Endothelial cell of umbilical vein (primary cell): ENCODE measurements around the gene VIPR1. TPM values are rescaled to one million over a fixed set of nuclear protein-coding genes. Genes with fewer than 3 reads are reported as not detected.

Experiments
- BruUV-seq: library from RNA; stranded (reverse); fragments of 400-500 nt; replicated peaks from 2 replicates; lab custom pipeline; 2021; lab: Mats Ljungman, UMichigan
- CTCF ChIA-PET: fragments of 300-600, 350-600 bp; sonication (Branson Sonifier 250); formaldehyde crosslinking; loops from one replicate; lab custom pipeline; 2021; ENCODE audit warnings: antibody characterized with exemption, inconsistent platforms; lab: Charles Lee
- POLR2A ChIA-PET: fragments of 300-600, 350-600 bp; sonication (Branson Sonifier 250); formaldehyde crosslinking; loops from one replicate; lab custom pipeline; 2021; ENCODE audit warnings: antibody characterized with exemption, inconsistent platforms; lab: Charles Lee
- DNase-seq: peaks from one replicate; pipeline ENCODE4 v3.0.0-alpha.2; 2011; ENCODE audit warnings: low read depth, low spot score
- FAIRE-seq: peaks from 2 replicates; lab custom pipeline; 2011; peaks lifted over from hg19 to GRCh38; lab: Jason Lieb, UNC
- H2AFZ ChIP-seq: 2 replicates; pipeline ENCODE4 v1.6.0; 2012; ENCODE audit warnings: low read depth, low read length, control low read depth, inconsistent platforms
- H3K27ac ChIP-seq: 2 replicates; pipeline ENCODE4 v1.5.1; 2011; ENCODE audit warnings: low read depth, mild to moderate bottlenecking, control low read depth, low read length, moderate library complexity; ENCODE audit not compliant: insufficient read depth
- H3K27me3 ChIP-seq, 2 experiments: 2 replicates each; pipeline versions ENCODE4 v1.6.0 to v1.6.1; 2011; ENCODE audit warnings: low read length in 2 of 2, mixed read lengths in 1 of 2; ENCODE audit not compliant: control insufficient read depth in 2 of 2, insufficient read depth in 2 of 2
- H3K36me3 ChIP-seq, 2 experiments: 2 replicates in 1 of 2; 3 replicates in 1 of 2; pipeline ENCODE4 v1.5.1; 2011; ENCODE audit warnings: low read length in 2 of 2, mild to moderate bottlenecking in 1 of 2, moderate library complexity in 1 of 2; ENCODE audit not compliant: control insufficient read depth in 2 of 2, insufficient read depth in 2 of 2; ENCODE audit errors: extremely low read depth in 1 of 2
- H3K4me1 ChIP-seq: 3 replicates; pipeline ENCODE4 v1.5.1; 2011; ENCODE audit warnings: mild to moderate bottlenecking, low read length; ENCODE audit not compliant: control insufficient read depth, insufficient read depth; ENCODE audit errors: extremely low read depth
- H3K4me2 ChIP-seq: 2 replicates; pipeline ENCODE4 v1.6.1; 2011; ENCODE audit warnings: low read length, control low read depth, mixed read lengths; ENCODE audit not compliant: insufficient read depth
- H3K4me3 ChIP-seq, 3 experiments: fragments of 200-600 bp in 1 of 3; sonication (generic), shearing (Covaris generic) in 1 of 3; replicated peaks in 1 of 3; 2 replicates each; pipeline ENCODE4 v1.5.1; 2011 to 2016; ENCODE audit warnings: control low read depth in 3 of 3, low read length in 3 of 3, mild to moderate bottlenecking in 2 of 3, inconsistent platforms in 1 of 3, low read depth in 1 of 3, moderate library complexity in 1 of 3; ENCODE audit not compliant: insufficient read depth in 1 of 3
- H3K79me2 ChIP-seq: 2 replicates; pipeline ENCODE4 v1.6.0; 2012; ENCODE audit warnings: low read length, inconsistent platforms; ENCODE audit not compliant: control insufficient read depth, insufficient read depth
- H3K9ac ChIP-seq: replicated peaks from 2 replicates; pipeline ENCODE3; 2011; ENCODE audit warnings: low read length, control low read depth; ENCODE audit not compliant: insufficient read depth; ENCODE audit errors: extremely low read depth
- H3K9me1 ChIP-seq: replicated peaks from 3 replicates; pipeline ENCODE4 v1.6.0; 2011; ENCODE audit warnings: mild to moderate bottlenecking, low read length; ENCODE audit not compliant: control insufficient read depth, insufficient read depth; ENCODE audit errors: extremely low read depth
- H3K9me3 ChIP-seq: replicated peaks from 2 replicates; pipeline ENCODE4 v1.5.1; 2012; ENCODE audit warnings: low read length, inconsistent platforms; ENCODE audit not compliant: control insufficient read depth, insufficient read depth
- H4K20me1 ChIP-seq: replicated peaks from 2 replicates; pipeline ENCODE3; 2011; ENCODE audit warnings: mild to moderate bottlenecking, low read length; ENCODE audit not compliant: control insufficient read depth, insufficient read depth; ENCODE audit errors: extremely low read depth
- EZH2 ChIP-seq: IDR thresholded peaks from 2 replicates; pipeline ENCODE4 v1.6.1; 2012; ENCODE audit warnings: borderline replicate concordance, low read depth, mild to moderate bottlenecking, moderate library complexity, low read length, inconsistent platforms; ENCODE audit not compliant: severe bottlenecking
- FOS ChIP-seq: IDR thresholded peaks from 2 replicates; pipeline ENCODE4 v1.6.1; 2011; ENCODE audit warnings: mild to moderate bottlenecking, low read length, moderate library complexity, borderline replicate concordance; ENCODE audit not compliant: insufficient read depth
- GATA2 ChIP-seq: IDR thresholded peaks from 2 replicates; pipeline ENCODE4 v1.7.0; 2011; ENCODE audit warnings: low read depth, mild to moderate bottlenecking, moderate library complexity, mixed read lengths, low read length; ENCODE audit not compliant: insufficient read length, insufficient read depth
- JUN ChIP-seq: IDR thresholded peaks from 2 replicates; pipeline ENCODE4 v1.6.1; 2011; ENCODE audit warnings: borderline replicate concordance, low read depth; ENCODE audit not compliant: insufficient read length, insufficient read depth
- MAX ChIP-seq: IDR thresholded peaks from 2 replicates; pipeline ENCODE4 v1.6.1; 2011; ENCODE audit not compliant: insufficient read depth, insufficient read length
- MYC ChIP-seq: IDR thresholded peaks from one replicate; pipeline ENCODE4 v1.6.1; 2011; ENCODE audit warnings: mild to moderate bottlenecking, low read depth, low read length
- POLR2A ChIP-seq: IDR thresholded peaks from 2 replicates; pipeline ENCODE4 v1.6.1; 2012; ENCODE audit warnings: low read depth, mild to moderate bottlenecking, control low read depth, low read length
- POLR2AphosphoS5 ChIP-seq: IDR thresholded peaks from 2 replicates; pipeline ENCODE4 v1.6.1; 2012; ENCODE audit warnings: low read depth, mild to moderate bottlenecking, control low read depth, low read length, moderate library complexity; ENCODE audit not compliant: insufficient read depth
- dilution Hi-C: fragments of 300-500 bp; cut with MboI; formaldehyde crosslinking; loops from one replicate; pipeline ENCODE4 v1.15.0; 2019; ENCODE audit warnings: low sequenced_read_pairs; ENCODE audit not compliant: extremely low pct_ligation_motif_present
- intact Hi-C: fragments of 100-400 bp; cut with micrococcal nuclease; formaldehyde crosslinking; loops from one replicate; pipeline ENCODE4 v1.10.0; 2022
- polyA plus RNA-seq, 4 experiments: library from polyadenylated mRNA; depleted of rRNA in 3 of 4; stranded (reverse) in 3 of 4; unstranded in 1 of 4; fragments of >200 nt; gene quantifications; 2 replicates each; pipeline versions ENCODE4 v1.2.1 to v1.2.3, GENCODE V29; 2011 to 2012; ENCODE audit warnings: missing spikeins in 1 of 4
- total RNA-seq: library from RNA; stranded (reverse); gene quantifications from 2 replicates; pipeline ENCODE4 v1.2.3, GENCODE V29; 2021
- TF ChIP-seq, protein P1 (sequence below), 2 donors: IDR thresholded peaks; 1 replicate in 1 of 2; 2 replicates in 1 of 2; pipeline ENCODE4 v1.5.1; 2011; ENCODE audit warnings: low read length in 2 of 2, mild to moderate bottlenecking in 2 of 2, moderate library complexity in 2 of 2, control low read depth in 1 of 2, inconsistent platforms in 1 of 2, low read depth in 1 of 2; ENCODE audit not compliant: insufficient read depth in 1 of 2; ENCODE audit errors: extremely low read depth in 1 of 2

Gene VIPR1
- total and polyA plus RNA-seq, 2 donors (not counting 3 experiments of a cell fraction or from before 2014, with no cell fraction given), result 3.8 to 4.7 TPM

DNA sequence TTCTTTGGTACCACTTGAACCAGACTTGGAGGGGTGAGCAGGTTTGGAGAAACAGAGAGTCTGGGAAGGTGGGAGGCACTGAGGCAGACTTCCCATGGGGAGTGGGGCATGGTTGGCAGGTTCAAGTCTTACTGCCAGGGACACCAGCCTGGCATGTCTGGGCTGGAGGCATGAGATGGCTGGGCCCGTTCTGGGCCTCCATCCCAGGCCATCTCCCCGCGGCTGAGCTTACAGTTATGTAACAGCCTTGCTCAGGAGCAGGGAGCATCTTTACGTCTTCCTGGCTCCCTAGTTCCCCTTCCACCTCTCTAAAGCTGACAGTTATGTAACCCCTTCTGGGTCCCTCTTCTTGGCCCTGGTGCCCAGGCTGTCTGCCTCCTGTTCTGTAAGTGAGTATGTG, 12.4 kb downstream of the VIPR1 start:
- dilution Hi-C loops, result no loop called here
- no TSS peak for BruUV-seq
- intact Hi-C loops, result no loop called here
- no peak overlapping the region for H3K9ac ChIP-seq
- H3K9me1 ChIP-seq, result no peaks in the 10 kb centered on the region
- DNase-seq (no peak), FAIRE-seq (no peak)
- no peak overlapping the region for H3K4me2 ChIP-seq
- no peak overlapping the region for H3K27ac ChIP-seq
- H3K4me1 ChIP-seq, result no peaks in the 10 kb centered on the region
- CTCF ChIA-PET, result no interaction called here
- H4K20me1 ChIP-seq, result no peaks in the 10 kb centered on the region
- H3K9me3 ChIP-seq, result no peaks in the 10 kb centered on the region
- H3K79me2 ChIP-seq, result no peaks in the 10 kb centered on the region
- H3K36me3 ChIP-seq, result no peaks in the 10 kb centered on the region
- TF ChIP-seq POLR2AphosphoS5, result no peak
- TF ChIP-seq MAX, result no peak
- TF ChIP-seq JUN, result no peak
- no peak for TF ChIP-seq GATA2
- TF ChIP-seq EZH2, result no peak
- peaks cover 9 to 10% of the 10 kb centered on the region in 2 experiments for H3K27me3 ChIP-seq
- H3K4me3 ChIP-seq, result no peak overlapping the region
- no peak overlapping the region for H2AFZ ChIP-seq
- POLR2A ChIA-PET, result no interaction called here

DNA sequence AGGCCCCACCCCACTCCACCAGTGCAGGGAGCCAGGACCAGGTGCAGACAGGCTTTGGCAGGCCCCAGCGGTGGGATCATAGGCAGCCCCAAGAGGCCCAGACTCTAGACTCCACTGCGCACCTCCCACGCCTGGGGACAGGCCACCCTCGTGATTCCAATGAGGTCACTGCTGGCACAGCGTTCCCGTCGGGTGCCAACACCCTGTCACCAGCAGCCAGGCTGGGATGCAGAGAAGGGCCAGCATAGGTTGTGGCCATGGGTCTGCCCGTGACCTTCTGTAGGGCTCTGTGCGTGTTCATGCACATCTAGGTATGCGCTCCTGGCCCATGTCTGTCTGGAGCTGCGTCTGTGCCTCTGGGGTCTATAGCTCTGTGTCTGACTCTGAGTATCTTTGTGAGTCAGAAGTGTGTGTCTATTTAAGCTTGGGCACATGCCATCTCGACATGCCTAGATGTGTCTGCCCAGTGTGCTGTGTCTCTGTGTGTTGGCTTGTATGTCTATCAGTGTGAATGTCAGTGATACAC, 13.0 kb downstream of the VIPR1 start:
- Histone ChIP-seq H3K79me2 (no peaks in the 10 kb centered on the region), H4K20me1 (no peaks in the 10 kb centered on the region), H3K9ac (no peak overlapping the region), H3K9me1 (no peaks in the 10 kb centered on the region), H2AFZ (no peak overlapping the region), H3K9me3 (no peaks in the 10 kb centered on the region), H3K4me1 (peaks cover 4% of the 10 kb centered on the region), H3K27ac (no peak overlapping the region), H3K27me3 (peaks cover 4 to 8% of the 10 kb centered on the region in 2 experiments), H3K4me3 (no peak overlapping the region), H3K36me3 (no peaks in the 10 kb centered on the region), H3K4me2 (no peak overlapping the region)
- intact Hi-C loops (no loop called here), dilution Hi-C loops (no loop called here)
- DNase-seq (no peak), FAIRE-seq (no peak)
- TF ChIP-seq GATA2, result no peak
- TF ChIP-seq POLR2AphosphoS5, result no peak
- TF ChIP-seq MAX, result no peak
- no peak for TF ChIP-seq POLR2A
- no peak for TF ChIP-seq JUN
- TF ChIP-seq, protein P1, sequence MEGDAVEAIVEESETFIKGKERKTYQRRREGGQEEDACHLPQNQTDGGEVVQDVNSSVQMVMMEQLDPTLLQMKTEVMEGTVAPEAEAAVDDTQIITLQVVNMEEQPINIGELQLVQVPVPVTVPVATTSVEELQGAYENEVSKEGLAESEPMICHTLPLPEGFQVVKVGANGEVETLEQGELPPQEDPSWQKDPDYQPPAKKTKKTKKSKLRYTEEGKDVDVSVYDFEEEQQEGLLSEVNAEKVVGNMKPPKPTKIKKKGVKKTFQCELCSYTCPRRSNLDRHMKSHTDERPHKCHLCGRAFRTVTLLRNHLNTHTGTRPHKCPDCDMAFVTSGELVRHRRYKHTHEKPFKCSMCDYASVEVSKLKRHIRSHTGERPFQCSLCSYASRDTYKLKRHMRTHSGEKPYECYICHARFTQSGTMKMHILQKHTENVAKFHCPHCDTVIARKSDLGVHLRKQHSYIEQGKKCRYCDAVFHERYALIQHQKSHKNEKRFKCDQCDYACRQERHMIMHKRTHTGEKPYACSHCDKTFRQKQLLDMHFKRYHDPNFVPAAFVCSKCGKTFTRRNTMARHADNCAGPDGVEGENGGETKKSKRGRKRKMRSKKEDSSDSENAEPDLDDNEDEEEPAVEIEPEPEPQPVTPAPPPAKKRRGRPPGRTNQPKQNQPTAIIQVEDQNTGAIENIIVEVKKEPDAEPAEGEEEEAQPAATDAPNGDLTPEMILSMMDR (IDR thresholded peaks at IDR 0.05; ENCODE audit: extremely low read depth in 1 of 2, insufficient read depth in 1 of 2, low read depth in 1 of 2, low read length in 2 of 2), result no peak
- TF ChIP-seq EZH2, result no peak
- TF ChIP-seq MYC, result no peak
- TF ChIP-seq FOS, result no peak
- ChIA-PET POLR2A (no interaction called here), CTCF (interaction anchor here (1.5 kb wide), 1 partner anchor 268 kb away, joined by 4 read pairs; no protein-coding TSS in a partner anchor)
- BruUV-seq, result no TSS peak
